Measurements from ENCODE around the gene CBR4.

DNA sequence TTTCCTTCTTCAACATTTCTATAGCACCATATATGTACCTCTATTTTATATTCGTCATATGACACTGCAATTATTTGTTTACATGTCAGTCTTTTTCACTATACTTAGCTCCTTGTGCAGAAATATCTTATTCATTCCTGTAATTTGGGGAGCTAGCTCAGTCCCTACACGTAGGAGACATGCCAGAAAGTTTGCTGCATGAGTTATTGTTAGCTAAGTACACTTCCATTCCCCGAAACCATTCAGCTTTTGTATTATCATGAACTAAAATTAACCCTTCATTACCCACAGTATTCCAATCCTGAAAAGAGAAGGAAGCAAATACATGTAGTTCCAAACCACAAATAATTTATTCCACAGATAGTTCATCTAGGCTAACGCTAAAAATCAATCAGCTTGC lies 10.2 kb downstream of the CBR4 start:
- TF ChIP-seq, protein P1, sequence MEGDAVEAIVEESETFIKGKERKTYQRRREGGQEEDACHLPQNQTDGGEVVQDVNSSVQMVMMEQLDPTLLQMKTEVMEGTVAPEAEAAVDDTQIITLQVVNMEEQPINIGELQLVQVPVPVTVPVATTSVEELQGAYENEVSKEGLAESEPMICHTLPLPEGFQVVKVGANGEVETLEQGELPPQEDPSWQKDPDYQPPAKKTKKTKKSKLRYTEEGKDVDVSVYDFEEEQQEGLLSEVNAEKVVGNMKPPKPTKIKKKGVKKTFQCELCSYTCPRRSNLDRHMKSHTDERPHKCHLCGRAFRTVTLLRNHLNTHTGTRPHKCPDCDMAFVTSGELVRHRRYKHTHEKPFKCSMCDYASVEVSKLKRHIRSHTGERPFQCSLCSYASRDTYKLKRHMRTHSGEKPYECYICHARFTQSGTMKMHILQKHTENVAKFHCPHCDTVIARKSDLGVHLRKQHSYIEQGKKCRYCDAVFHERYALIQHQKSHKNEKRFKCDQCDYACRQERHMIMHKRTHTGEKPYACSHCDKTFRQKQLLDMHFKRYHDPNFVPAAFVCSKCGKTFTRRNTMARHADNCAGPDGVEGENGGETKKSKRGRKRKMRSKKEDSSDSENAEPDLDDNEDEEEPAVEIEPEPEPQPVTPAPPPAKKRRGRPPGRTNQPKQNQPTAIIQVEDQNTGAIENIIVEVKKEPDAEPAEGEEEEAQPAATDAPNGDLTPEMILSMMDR (conservative IDR thresholded peaks at IDR 0.05 in 1 of 2, IDR thresholded peaks at IDR 0.05 in 1 of 2; ENCODE audit: extremely low read depth in 1 of 2, insufficient read depth in 1 of 2, low read depth in 1 of 2, low read length in 2 of 2) = no peak
- TF ChIP-seq EZH2 (IDR thresholded peaks at IDR 0.05; ENCODE audit: borderline replicate concordance, low read length) = no peak

Data from mammary epithelial cell (primary cell).